HG02678 (cell line): ENCODE measurements around the gene RNGTT.
"Not testable (repeated sequence)": the region's sequence is repeated elsewhere in the genome, so short reads cannot be mapped to it uniquely, and the experiment has no call there.

ENCODE experiments used
- ATAC-seq: cut with Tn5 transposase; IDR thresholded peaks from one replicate; pipeline ENCODE4 v1.9.1; 2021; ENCODE audit warnings: mild to moderate bottlenecking, moderate library complexity; ENCODE audit not compliant: unreplicated experiment

The RNGTT gene

GRCh38 chr6:88869263-88870020, 94.0 kb downstream of the RNGTT start:
- no peak for ATAC-seq

- ATAC-seq: no peak
Observed at GRCh38 chr6:88867841-88868731, 95.3 kb downstream of the RNGTT start.

GRCh38 chr6:88866856-88867255, 96.6 kb downstream of the RNGTT start:
- no peak for ATAC-seq

- ATAC-seq: no peak
Observed at GRCh38 chr6:88865275-88865674, 98.1 kb downstream of the RNGTT start.

- ATAC-seq: no peak
Observed at GRCh38 chr6:88864359-88865054, 98.9 kb downstream of the RNGTT start.

- ATAC-seq: no peak
Observed at GRCh38 chr6:88860310-88860709, 103.1 kb downstream of the RNGTT start.

GRCh38 chr6:88858455-88858854, 105.0 kb downstream of the RNGTT start:
- no peak for ATAC-seq

- no peak for ATAC-seq
Observed at GRCh38 chr6:88856566-88856965, 106.9 kb downstream of the RNGTT start.

GRCh38 chr6:88855541-88856147, 107.8 kb downstream of the RNGTT start:
- no peak for ATAC-seq

- ATAC-seq: no peak
Observed at GRCh38 chr6:88852775-88853174, 110.6 kb downstream of the RNGTT start.

- ATAC-seq: no peak
Observed at GRCh38 chr6:88852000-88852399, 111.4 kb downstream of the RNGTT start.

- no peak for ATAC-seq
Observed at GRCh38 chr6:88848870-88849269, 114.5 kb downstream of the RNGTT start.

- ATAC-seq: no peak
Observed at GRCh38 chr6:88843040-88843439, 120.4 kb downstream of the RNGTT start.

GRCh38 chr6:88842320-88842719, 121.1 kb downstream of the RNGTT start:
- ATAC-seq: no peak

- ATAC-seq: no peak
Observed at GRCh38 chr6:88840796-88841539, 122.5 kb downstream of the RNGTT start.

GRCh38 chr6:88840289-88840688, 123.1 kb downstream of the RNGTT start:
- ATAC-seq: no peak

- ATAC-seq: no peak
Observed at GRCh38 chr6:88839280-88839679, 124.1 kb downstream of the RNGTT start.

GRCh38 chr6:88835210-88835609, 128.2 kb downstream of the RNGTT start:
- no peak for ATAC-seq

- not testable (repeated sequence) for ATAC-seq
Observed at GRCh38 chr6:88833071-88833470, 130.3 kb downstream of the RNGTT start.

- not testable (repeated sequence) for ATAC-seq
Observed at GRCh38 chr6:88827599-88827998, 135.8 kb downstream of the RNGTT start.
